ENCODE measurements around the gene CLEC4F.

GRCh38 chr2:70806013-70806412 lies 14.4 kb downstream of the CLEC4F start:
- TF ChIP-seq CTCF (optimal IDR thresholded peaks at IDR 0.05 in 1 of 3, IDR thresholded peaks at IDR 0.05 in 1 of 3, conservative IDR thresholded peaks at IDR 0.05 in 1 of 3; ENCODE audit: extremely low read depth in 1 of 3, insufficient read depth in 2 of 3, low read length in 3 of 3): no peak
- no peak for TF ChIP-seq EZH2 (IDR thresholded peaks at IDR 0.05; ENCODE audit: low read length)
